Left ventricle myocardium inferior (tissue), 1 donor: ENCODE measurements around the gene FYB1. TPM values are rescaled to one million over a fixed set of nuclear protein-coding genes. Genes with fewer than 3 reads are reported as not detected.

Source experiments
- DNase-seq: peaks from one replicate; pipeline ENCODE4 v3.0.0-alpha.2; 2020
- H3K27ac ChIP-seq: fragments of 200-600 bp; replicated peaks from 2 replicates; pipeline ENCODE4 v1.8.0; 2021
- H3K27me3 ChIP-seq: fragments of 200-600 bp; 2 replicates; pipeline ENCODE4 v1.8.0; 2021; ENCODE audit warnings: low read depth
- H3K36me3 ChIP-seq: fragments of 200-600 bp; 2 replicates; pipeline ENCODE4 v1.8.0; 2021
- H3K4me1 ChIP-seq: fragments of 200-600 bp; 2 replicates; pipeline ENCODE4 v1.8.0; 2021
- H3K4me3 ChIP-seq: fragments of 200-600 bp; 2 replicates; pipeline ENCODE4 v1.8.0; 2021; ENCODE audit warnings: mild to moderate bottlenecking, moderate library complexity
- H3K9me3 ChIP-seq: fragments of 200-600 bp; replicated peaks from 2 replicates; pipeline ENCODE4 v1.8.0; 2021
- intact Hi-C: fragments of 100-400 bp; cut with micrococcal nuclease; formaldehyde crosslinking; loops from one replicate; pipeline ENCODE4 v1.11.0; 2022
- total RNA-seq: library from RNA; stranded (reverse); fragmentation: NEBNext Ultra II Directional; extraction: Animal tissue kit (Norgen Biotek cat#: 25700); gene quantifications from one replicate; pipeline ENCODE4 v1.2.1, GENCODE V29; 2021
- TF ChIP-seq, protein P1 (sequence below): fragments of 200-600 bp; IDR thresholded peaks from 2 replicates; pipeline ENCODE4 v1.8.0; 2021; ENCODE audit warnings: antibody characterized with exemption, mild to moderate bottlenecking, borderline replicate concordance
- donor health status: DM: no; HTN: yes; CAD: no; lungs with severe emphysema.

The FYB1 gene
- total RNA-seq, 1 donor from 2014 or later: 4.9 TPM

DNA sequence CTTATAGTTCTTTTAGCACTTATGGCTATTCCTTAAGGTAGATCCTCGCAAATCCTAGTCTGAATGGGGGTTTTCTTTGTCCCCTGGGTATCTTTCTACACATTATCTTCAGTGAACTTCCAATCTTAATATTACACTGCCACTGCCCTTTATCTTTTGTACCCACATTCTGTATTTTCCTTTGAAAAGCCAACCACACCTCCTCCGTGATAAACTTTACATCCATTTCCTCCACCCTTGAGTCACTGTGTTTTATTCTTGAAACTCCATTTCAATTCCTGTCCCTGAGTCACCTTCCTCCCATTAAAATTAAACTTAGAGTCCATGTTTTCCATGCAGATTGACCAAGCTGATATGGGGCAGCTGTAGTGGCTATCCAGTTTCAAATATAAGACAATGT lies 102.0 kb downstream of the FYB1 start:
- no peaks in the 10 kb centered on the region for H3K27me3 ChIP-seq
- intact Hi-C loops: no loop called here
- H3K4me1 ChIP-seq: no peaks in the 10 kb centered on the region
- no peak for DNase-seq
- H3K36me3 ChIP-seq: no peaks in the 10 kb centered on the region
- TF ChIP-seq, protein P1, sequence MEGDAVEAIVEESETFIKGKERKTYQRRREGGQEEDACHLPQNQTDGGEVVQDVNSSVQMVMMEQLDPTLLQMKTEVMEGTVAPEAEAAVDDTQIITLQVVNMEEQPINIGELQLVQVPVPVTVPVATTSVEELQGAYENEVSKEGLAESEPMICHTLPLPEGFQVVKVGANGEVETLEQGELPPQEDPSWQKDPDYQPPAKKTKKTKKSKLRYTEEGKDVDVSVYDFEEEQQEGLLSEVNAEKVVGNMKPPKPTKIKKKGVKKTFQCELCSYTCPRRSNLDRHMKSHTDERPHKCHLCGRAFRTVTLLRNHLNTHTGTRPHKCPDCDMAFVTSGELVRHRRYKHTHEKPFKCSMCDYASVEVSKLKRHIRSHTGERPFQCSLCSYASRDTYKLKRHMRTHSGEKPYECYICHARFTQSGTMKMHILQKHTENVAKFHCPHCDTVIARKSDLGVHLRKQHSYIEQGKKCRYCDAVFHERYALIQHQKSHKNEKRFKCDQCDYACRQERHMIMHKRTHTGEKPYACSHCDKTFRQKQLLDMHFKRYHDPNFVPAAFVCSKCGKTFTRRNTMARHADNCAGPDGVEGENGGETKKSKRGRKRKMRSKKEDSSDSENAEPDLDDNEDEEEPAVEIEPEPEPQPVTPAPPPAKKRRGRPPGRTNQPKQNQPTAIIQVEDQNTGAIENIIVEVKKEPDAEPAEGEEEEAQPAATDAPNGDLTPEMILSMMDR: no peak
- no peaks in the 10 kb centered on the region for H3K9me3 ChIP-seq
- H3K4me3 ChIP-seq: no peak overlapping the region
- no peak overlapping the region for H3K27ac ChIP-seq

DNA sequence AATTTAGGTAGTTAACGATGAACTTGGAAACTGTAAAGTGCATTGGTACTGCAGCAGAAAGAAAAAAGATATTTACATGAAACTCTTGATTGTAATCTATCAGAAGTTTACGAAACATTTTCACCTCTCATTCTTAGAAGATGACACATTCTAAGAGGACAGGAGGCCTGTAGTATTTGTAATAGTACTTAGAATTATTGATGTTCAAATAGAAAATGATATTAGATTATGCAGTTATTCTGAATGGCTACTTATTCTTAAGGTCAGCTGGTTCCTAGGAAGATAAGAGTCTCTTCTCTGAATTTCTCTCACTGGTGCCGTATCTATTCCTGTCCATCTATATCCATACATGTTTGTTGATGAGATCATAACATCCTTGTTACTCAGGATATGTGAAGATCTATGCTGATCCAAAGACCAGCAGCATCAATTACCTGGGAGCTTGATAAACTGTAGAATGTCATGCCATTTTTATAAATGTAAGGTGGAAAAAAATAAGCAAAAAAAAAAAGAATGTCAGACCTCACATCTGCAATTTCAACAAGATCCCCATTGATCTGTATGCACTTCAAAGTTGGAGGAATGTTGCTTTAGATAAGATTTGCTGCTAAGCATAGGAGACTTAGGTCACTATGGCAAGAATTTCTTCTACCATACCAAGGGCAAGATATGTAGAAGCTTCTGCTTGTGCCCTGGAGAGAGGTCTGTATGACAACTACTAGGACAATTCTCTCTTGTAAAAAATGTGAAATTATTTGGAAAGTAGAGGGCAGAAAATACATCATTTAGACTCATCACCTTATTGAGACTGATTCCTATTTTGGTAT lies 102.8 kb downstream of the FYB1 start:
- intact Hi-C loops: no loop called here
- TF ChIP-seq, protein P1: no peak
- Histone ChIP-seq H3K36me3 (no peaks in the 10 kb centered on the region), H3K27me3 (no peaks in the 10 kb centered on the region), H3K9me3 (no peaks in the 10 kb centered on the region), H3K27ac (no peak overlapping the region), H3K4me3 (no peak overlapping the region), H3K4me1 (no peaks in the 10 kb centered on the region)
- DNase-seq: no peak

DNA sequence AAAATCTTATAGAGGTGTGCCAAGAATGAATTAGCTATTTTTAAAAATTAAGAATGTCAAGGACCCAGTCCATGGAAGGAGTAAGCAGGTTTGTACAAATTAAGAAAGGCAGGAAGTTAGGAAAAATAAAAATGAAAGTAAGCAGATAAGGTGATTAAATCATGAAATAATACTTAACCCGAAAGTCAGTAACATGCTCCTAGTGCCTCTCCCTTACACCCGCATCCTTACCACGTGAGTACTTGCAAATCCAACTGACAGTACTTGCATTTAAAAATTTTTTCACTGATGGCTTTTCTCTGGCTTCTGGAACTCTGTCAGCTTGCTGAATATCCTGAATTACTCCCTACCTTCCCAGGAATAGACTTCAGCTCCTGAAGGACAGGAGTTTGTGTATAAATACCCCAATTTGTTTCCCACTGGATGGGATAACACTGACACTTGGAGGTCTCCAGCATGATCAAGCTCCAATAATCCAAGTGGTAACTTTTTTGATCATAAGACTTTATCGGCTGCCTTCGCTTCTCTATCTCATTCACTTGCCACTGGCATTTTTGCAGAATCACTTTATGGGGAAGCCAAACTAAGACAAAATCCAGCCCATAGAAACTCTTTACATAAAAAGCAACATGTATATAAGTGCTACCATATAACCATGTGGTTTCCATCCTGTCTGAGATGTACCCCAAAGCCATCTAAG lies 103.6 kb downstream of the FYB1 start:
- H3K9me3 ChIP-seq: no peaks in the 10 kb centered on the region
- TF ChIP-seq, protein P1: no peak
- no peak for DNase-seq
- no peak overlapping the region for H3K27ac ChIP-seq
- H3K27me3 ChIP-seq: no peaks in the 10 kb centered on the region
- intact Hi-C loops: no loop called here
- no peaks in the 10 kb centered on the region for H3K4me1 ChIP-seq
- H3K36me3 ChIP-seq: no peaks in the 10 kb centered on the region
- no peak overlapping the region for H3K4me3 ChIP-seq

DNA sequence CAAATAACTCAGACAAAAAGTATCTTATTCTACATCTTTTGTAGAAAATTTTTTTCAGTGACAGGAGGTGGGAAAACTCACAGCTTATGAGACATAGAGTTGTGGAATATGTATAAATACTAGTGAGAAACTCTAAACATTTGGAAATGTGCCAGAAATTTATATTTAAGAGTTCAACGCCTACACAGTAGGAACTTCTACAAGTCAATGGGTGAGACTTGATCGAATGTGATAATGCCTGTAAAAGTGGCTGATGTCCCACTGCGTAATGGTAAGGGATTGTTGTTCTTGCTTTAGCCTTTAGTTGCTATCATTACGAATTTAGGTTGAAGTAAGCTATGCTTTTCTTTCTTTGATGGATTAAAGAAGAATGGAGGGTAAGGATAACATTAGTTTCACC lies 105.2 kb downstream of the FYB1 start:
- intact Hi-C loops: no loop called here
- H3K27ac ChIP-seq: no peak overlapping the region
- H3K36me3 ChIP-seq: no peaks in the 10 kb centered on the region
- H3K27me3 ChIP-seq: no peaks in the 10 kb centered on the region
- H3K4me3 ChIP-seq: no peak overlapping the region
- no peaks in the 10 kb centered on the region for H3K9me3 ChIP-seq
- no peak for DNase-seq
- TF ChIP-seq, protein P1: no peak
- H3K4me1 ChIP-seq: no peaks in the 10 kb centered on the region

DNA sequence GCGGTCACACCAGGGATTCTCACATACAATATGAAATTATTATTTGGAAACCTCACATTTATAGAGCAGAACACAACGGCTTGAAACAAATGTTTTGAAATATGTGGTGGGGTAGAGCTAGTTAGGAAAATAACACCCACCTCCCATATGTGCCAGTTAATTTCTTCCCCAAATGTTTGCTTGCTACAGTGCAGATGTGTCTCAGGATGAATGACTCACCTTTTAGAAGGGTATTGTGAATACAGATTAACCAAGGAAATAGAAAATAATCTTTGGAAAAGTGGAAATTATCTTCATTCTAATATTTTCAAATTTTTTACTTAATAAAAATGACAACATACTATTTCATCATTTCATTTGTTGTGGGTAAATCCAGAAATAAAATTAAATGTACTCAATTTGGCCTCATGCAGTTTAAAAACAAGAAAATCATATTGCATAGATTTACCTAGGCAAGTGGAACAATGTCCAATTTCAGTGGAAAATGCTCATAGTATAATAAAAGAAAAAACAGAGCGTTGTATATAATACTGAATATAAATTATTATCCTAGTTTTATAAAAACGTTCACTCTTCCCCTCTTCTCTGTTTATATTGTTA lies 105.9 kb downstream of the FYB1 start:
- no peaks in the 10 kb centered on the region for H3K9me3 ChIP-seq
- no peaks in the 10 kb centered on the region for H3K4me1 ChIP-seq
- no peak overlapping the region for H3K27ac ChIP-seq
- H3K4me3 ChIP-seq: no peak overlapping the region
- intact Hi-C loops: no loop called here
- H3K27me3 ChIP-seq: no peaks in the 10 kb centered on the region
- TF ChIP-seq, protein P1: no peak
- DNase-seq: no peak
- no peaks in the 10 kb centered on the region for H3K36me3 ChIP-seq
